OCI-M2 (cell line): ENCODE data around the gene PISD.

ENCODE experiments used
- DNase-seq: peaks from one replicate; lab custom pipeline; 2025; ENCODE audit not compliant: unreplicated experiment; lab: John Stamatoyannopoulos, UW

The PISD gene

GRCh38 chr22:31652911-31653684 lies 8.9 kb downstream of the PISD start:
- no peak for DNase-seq

GRCh38 chr22:31652088-31652487 lies 9.9 kb downstream of the PISD start:
- no peak for DNase-seq

- DNase-seq, result no peak
Observed at GRCh38 chr22:31651664-31652063, 10.4 kb downstream of the PISD start.

GRCh38 chr22:31650391-31650790 lies 11.6 kb downstream of the PISD start:
- no peak for DNase-seq

GRCh38 chr22:31647523-31648320 lies 14.3 kb downstream of the PISD start:
- DNase-seq, result no peak

- no peak for DNase-seq
Observed at GRCh38 chr22:31647066-31647465, 14.9 kb downstream of the PISD start.

GRCh38 chr22:31646186-31647019 lies 15.6 kb downstream of the PISD start:
- DNase-seq, result no peak

GRCh38 chr22:31639436-31640039 lies 22.5 kb downstream of the PISD start:
- no peak for DNase-seq

- no peak for DNase-seq
Observed at GRCh38 chr22:31637891-31638618, 24.0 kb downstream of the PISD start.

- DNase-seq, result no peak
Observed at GRCh38 chr22:31637447-31637890, 24.5 kb downstream of the PISD start.

GRCh38 chr22:31635638-31636306 lies 26.2 kb downstream of the PISD start:
- no peak for DNase-seq

GRCh38 chr22:31631436-31631835 lies 30.6 kb downstream of the PISD start:
- DNase-seq, result no peak

- DNase-seq, result peak; percentile 38
Observed at GRCh38 chr22:31630331-31631329, 31.4 kb downstream of the PISD start.

- DNase-seq, result no peak
Observed at GRCh38 chr22:31629741-31630184, 32.3 kb downstream of the PISD start.

- no peak for DNase-seq
Observed at GRCh38 chr22:31628969-31629708, 32.9 kb downstream of the PISD start.

GRCh38 chr22:31628362-31628761 lies 33.7 kb downstream of the PISD start:
- no peak for DNase-seq

GRCh38 chr22:31627223-31627731 lies 34.7 kb downstream of the PISD start:
- DNase-seq, result no peak
